Sigmoid colon (tissue), 7 donors: ENCODE measurements around the gene FBF1. TPM values are rescaled to one million over a fixed set of nuclear protein-coding genes. Genes with fewer than 3 reads are reported as not detected.
A peak's percentile ranks its signal among the peaks of the same experiment; 100 is the strongest.

Source experiments
- DNase-seq: peaks from one replicate; pipeline ENCODE4 v3.0.0-alpha.2; 2019
- H3K27ac ChIP-seq, 4 donors: fragments of 200-600 bp; sonication (generic); one replicate each; pipeline ENCODE4 v1.5.1; 2016 to 2019; ENCODE audit warnings: mild to moderate bottlenecking in 1 of 4
- H3K27me3 ChIP-seq, 3 donors: fragments of 200-600 bp; sonication (generic); one replicate each; pipeline ENCODE4 v1.5.1; 2019; ENCODE audit warnings: mild to moderate bottlenecking in 1 of 3
- H3K36me3 ChIP-seq, 4 donors: fragments of 200-600 bp; sonication (generic); one replicate each; pipeline ENCODE4 v1.5.1; 2016 to 2019
- H3K4me1 ChIP-seq, 4 donors: fragments of 200-600 bp; sonication (generic); one replicate each; pipeline ENCODE4 v1.5.1; 2017 to 2019
- H3K4me3 ChIP-seq, 4 donors: fragments of 200-600 bp; sonication (generic); one replicate each; pipeline ENCODE4 v1.5.1; 2017 to 2019; ENCODE audit warnings: mild to moderate bottlenecking in 2 of 4, moderate library complexity in 1 of 4
- H3K9me3 ChIP-seq, 4 donors: fragments of 200-600 bp in 3 of 4; sonication (generic) in 3 of 4; one replicate each; pipeline versions ENCODE4 v1.5.1 to v1.6.1; 2013 to 2019
- EP300 ChIP-seq, 4 donors: sonication (generic); formaldehyde crosslinking; IDR thresholded peaks; one replicate each; pipeline ENCODE4 v1.6.1; 2017; ENCODE audit warnings: antibody characterized with exemption in 4 of 4
- POLR2A ChIP-seq, 2 donors: fragments of 450-650 bp; IDR thresholded peaks; one replicate each; pipeline ENCODE4 v1.6.1; 2016; ENCODE audit warnings: antibody characterized with exemption in 2 of 2, mild to moderate bottlenecking in 2 of 2, moderate library complexity in 2 of 2
- POLR2AphosphoS5 ChIP-seq, 4 donors: sonication (generic); formaldehyde crosslinking; IDR thresholded peaks; one replicate each; pipeline ENCODE4 v1.6.1; 2017; ENCODE audit warnings: antibody characterized with exemption in 4 of 4
- WGBS, 2 donors: extraction: QIAGEN DNeasy Blood & Tissue Kit; methylation state at CpG; one replicate each; pipeline ENCODE4 v1.1.7; 2013; 5-methylcytosine and 5-hydroxymethylcytosine counted together
- intact Hi-C: fragments of 100-400 bp; cut with DNase I; formaldehyde crosslinking; loops from one replicate; pipeline ENCODE4 v1.15.1; 2023
- polyA plus RNA-seq, 3 donors: library from polyadenylated mRNA; stranded (reverse); fragments of 200-250 nt; gene quantifications; one replicate each; pipeline ENCODE4 v1.2.3, GENCODE V29; 2013
- total RNA-seq, 4 donors: library from RNA; depleted of rRNA; stranded (reverse); fragments of >200 nt; gene quantifications; one replicate each; pipeline ENCODE4 v1.1.0, GENCODE V29; 2016
- TF ChIP-seq, protein P1 (sequence below), 4 experiments: fragments of 450-650 bp in 3 of 4; fragments of 200-600 bp in 1 of 4; IDR thresholded peaks; one replicate each; pipeline ENCODE4 v1.5.1; 2016 to 2019; ENCODE audit warnings: antibody characterized with exemption in 4 of 4, mild to moderate bottlenecking in 3 of 4, moderate library complexity in 2 of 4
- donor health status: healthy with polysubstance abuse.
- donor health status: Bipolar disorder and iron deficiency.
- donor health status: healthy.

FBF1 gene, protein sequence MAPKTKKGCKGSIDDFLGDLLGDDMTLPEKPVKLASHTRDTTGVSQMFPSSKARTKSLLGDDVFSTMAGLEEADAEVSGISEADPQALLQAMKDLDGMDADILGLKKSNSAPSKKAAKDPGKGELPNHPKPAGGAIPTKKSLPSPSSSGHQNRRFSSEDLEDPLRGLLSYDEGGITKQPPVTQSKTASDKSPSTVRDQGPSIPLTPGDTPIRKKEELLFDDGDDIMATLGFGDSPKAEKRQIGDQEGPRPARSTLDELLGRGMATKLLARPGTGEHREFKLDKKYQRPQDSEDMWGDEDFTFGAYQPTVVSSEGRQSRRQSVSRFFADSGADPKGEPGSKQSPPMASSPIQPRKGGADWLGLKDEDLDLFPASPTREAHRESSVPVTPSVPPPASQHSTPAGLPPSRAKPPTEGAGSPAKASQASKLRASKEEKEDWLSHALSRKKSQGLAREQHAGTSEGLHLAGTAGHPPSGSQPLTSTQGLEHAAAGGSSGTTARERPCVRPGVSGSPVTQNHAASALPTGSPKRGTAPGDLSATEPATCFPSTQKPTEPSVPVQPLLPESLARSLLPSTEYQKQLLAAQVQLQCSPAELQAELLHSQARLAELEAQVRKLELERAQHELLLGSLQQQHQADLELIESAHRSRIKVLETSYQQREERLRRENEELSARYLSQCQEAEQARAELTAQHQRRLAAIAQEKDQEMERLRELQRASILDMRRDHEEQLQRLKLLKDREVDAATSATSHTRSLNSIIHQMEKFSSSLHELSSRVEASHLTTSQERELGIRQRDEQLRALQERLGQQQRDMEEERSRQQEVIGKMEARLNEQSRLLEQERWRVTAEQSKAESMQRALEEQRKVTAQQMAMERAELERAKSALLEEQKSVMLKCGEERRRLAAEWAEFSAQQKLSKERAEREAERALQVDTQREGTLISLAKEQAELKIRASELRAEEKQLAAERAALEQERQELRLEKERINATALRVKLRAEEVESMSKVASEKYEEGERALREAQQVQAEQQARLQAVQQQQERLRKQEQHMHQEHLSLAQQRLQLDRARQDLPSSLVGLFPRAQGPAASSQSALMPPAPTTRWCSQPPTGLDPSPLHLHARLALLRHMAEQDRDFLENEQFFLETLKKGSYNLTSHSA
- 10 to 100 TPM in 1 of 4 donors, 1 to 10 TPM in 3; 4.4 to 16.6 (median 6.3) TPM for total RNA-seq
- 1 to 10 TPM; 1.2 to 9.0 (median 2.5) TPM for polyA plus RNA-seq

DNA sequence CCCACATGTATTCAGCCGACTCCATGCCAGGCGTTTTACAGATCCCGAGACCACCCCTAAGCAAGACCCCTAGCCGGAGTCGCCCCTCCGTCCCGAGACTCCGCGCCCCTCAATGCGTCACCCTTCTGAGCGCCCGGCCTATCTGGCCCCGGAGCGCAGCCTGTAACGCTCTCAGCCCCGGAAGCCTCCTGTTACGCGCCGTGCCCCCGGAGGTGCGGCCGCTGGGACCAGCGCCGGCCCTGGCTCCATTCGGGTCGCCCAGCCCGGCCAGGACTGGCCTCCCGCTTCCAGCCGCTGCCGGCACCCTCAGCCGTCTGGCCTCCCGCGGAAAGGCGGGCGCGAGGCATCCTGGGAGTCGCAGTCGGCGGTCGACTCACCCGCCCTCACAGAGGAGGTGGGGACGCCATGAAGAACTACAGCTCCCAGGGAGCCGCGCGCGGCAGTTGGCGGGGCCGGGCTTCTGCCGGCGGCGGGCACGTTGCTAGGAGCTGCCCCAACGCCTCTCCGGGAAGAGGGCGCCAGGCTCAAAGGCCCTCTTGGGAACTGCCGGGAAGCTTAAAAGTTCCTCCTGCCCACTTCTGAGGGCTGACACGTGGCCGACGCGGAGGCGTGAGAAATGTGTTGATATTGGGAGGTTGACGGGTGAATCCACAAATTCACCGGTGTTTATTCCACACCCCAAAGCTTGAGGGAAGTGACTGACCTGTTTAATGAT lies at the start of gene FBF1:
TSS of gene FBF1 (minus strand) at position 316 of the 715 bp plus-strand sequence. CDS start 2,893 bp downstream, outside the sequence.
- H3K27ac ChIP-seq = peak within 1 kb of the TSS; percentile 67 to 83 (median 80)
- peaks cover 0 to 15% (median 14%) of the 10 kb centered on the region in 4 donors for H3K4me1 ChIP-seq
- peak; percentile 96 for DNase-seq
- no peaks in the 10 kb centered on the region for H3K27me3 ChIP-seq
- TF ChIP-seq EP300 (IDR thresholded peaks at IDR 0.05) (no peak), POLR2AphosphoS5 (IDR thresholded peaks at IDR 0.05) (peak; percentile 79 to 91 (median 88)), POLR2A (IDR thresholded peaks at IDR 0.05) (peak; percentile 58 to 72)
- TF ChIP-seq, protein P1, sequence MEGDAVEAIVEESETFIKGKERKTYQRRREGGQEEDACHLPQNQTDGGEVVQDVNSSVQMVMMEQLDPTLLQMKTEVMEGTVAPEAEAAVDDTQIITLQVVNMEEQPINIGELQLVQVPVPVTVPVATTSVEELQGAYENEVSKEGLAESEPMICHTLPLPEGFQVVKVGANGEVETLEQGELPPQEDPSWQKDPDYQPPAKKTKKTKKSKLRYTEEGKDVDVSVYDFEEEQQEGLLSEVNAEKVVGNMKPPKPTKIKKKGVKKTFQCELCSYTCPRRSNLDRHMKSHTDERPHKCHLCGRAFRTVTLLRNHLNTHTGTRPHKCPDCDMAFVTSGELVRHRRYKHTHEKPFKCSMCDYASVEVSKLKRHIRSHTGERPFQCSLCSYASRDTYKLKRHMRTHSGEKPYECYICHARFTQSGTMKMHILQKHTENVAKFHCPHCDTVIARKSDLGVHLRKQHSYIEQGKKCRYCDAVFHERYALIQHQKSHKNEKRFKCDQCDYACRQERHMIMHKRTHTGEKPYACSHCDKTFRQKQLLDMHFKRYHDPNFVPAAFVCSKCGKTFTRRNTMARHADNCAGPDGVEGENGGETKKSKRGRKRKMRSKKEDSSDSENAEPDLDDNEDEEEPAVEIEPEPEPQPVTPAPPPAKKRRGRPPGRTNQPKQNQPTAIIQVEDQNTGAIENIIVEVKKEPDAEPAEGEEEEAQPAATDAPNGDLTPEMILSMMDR (IDR thresholded peaks at IDR 0.05) = no peak
- H3K4me3 ChIP-seq = peak within 1 kb of the TSS; percentile 50 to 96 (median 77)
- no peaks in the 10 kb centered on the region for H3K9me3 ChIP-seq
- 0% methylated on average over 63 of the region's 63 CpGs for WGBS, 2 donors
- H3K36me3 ChIP-seq = peaks cover 0 to 15% (median 2%) of the 10 kb centered on the region in 4 donors
- intact Hi-C loops = loop anchor here (2.0 kb wide), 1 partner anchor 36 kb away; the partner anchor contains the start of gene MRPL38

DNA sequence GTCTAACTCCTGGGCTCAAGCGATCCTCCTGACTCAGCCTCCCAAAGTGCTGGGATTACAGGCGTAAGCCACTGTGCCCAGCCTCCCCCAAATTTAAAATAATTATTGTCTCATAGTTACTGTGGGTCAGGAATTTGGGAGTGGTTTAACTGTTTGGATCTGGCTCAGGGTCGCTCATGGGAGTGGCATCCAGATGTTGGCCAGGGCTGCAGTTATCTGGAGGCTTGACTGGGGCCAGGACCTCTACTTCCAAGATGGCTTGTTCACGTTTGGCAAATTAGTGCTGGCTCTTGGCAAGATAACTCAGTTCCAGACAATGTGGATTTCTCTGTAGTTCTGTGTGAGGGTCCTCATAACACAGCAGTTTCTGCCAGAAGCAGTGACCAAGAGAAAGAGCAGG lies 46.2 kb upstream of the FBF1 start:
- no peaks in the 10 kb centered on the region for H3K4me1 ChIP-seq
- WGBS, 2 donors = 79 to 84% methylated on average over 4 of the region's 4 CpGs
- DNase-seq = no peak
- H3K36me3 ChIP-seq = peaks cover 0 to 9% (median 0%) of the 10 kb centered on the region in 4 donors
- H3K9me3 ChIP-seq = no peaks in the 10 kb centered on the region
- intact Hi-C loops = no loop called here
- no peak overlapping the region for H3K27ac ChIP-seq
- TF ChIP-seq EP300 (IDR thresholded peaks at IDR 0.05) (no peak), POLR2A (IDR thresholded peaks at IDR 0.05) (no peak)
- no peaks in the 10 kb centered on the region for H3K27me3 ChIP-seq
- no peak overlapping the region for H3K4me3 ChIP-seq

GRCh38 chr17:75985986-75986385 lies 45.1 kb upstream of the FBF1 start:
- intact Hi-C loops = no loop called here
- 94 to 98% methylated on average over 4 of the region's 4 CpGs for WGBS, 2 donors
- H3K4me1 ChIP-seq = no peaks in the 10 kb centered on the region
- TF ChIP-seq POLR2AphosphoS5 (IDR thresholded peaks at IDR 0.05) (no peak), EP300 (IDR thresholded peaks at IDR 0.05) (no peak), POLR2A (IDR thresholded peaks at IDR 0.05) (no peak)
- TF ChIP-seq, protein P1 (IDR thresholded peaks at IDR 0.05) = no peak
- H3K36me3 ChIP-seq = no peaks in the 10 kb centered on the region
- H3K27ac ChIP-seq = no peak overlapping the region
- no peak for DNase-seq
- no peak overlapping the region for H3K4me3 ChIP-seq
- no peaks in the 10 kb centered on the region for H3K9me3 ChIP-seq
- H3K27me3 ChIP-seq = no peaks in the 10 kb centered on the region

DNA sequence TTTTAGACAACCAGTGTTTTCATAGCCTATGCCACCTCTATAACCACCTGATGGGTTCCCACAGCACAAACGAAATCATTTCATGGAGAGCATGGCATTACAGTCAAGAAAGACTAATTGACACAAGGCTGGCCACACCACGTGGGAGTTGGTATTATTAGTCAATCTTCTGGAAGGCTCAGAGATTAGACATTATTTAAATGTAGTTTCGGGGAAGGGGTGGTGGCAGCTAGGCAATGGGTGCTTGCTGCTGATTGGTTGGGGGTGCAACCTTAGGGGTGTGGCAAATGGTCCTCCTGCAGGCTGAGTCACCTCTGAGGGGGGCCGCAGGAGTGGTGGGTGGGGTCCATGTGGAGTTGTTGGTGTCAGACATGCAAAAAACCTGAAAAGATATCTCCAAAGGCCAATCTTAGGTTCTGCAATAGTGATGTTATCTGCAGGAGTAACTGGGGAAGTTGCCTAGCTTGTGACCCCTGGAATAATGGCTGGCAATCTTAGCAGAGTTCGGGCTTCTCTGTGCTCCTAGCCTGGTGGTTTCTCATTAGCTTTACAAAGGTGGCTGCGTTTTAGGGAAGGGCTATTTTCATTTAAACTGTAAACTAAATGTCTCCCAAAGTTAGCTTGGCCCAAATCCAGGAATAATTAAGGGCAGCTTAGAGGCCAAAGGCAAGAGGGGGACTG lies 42.8 kb upstream of the FBF1 start:
- WGBS, 2 donors = 44 to 74% methylated on average over 6 of the region's 6 CpGs
- Histone ChIP-seq H3K4me1 (peaks cover 0 to 10% (median 6%) of the 10 kb centered on the region in 4 donors), H3K27ac (no peak overlapping the region), H3K9me3 (no peaks in the 10 kb centered on the region), H3K36me3 (no peaks in the 10 kb centered on the region), H3K4me3 (no peak overlapping the region), H3K27me3 (no peaks in the 10 kb centered on the region)
- TF ChIP-seq, protein P1 (IDR thresholded peaks at IDR 0.05) = no peak
- TF ChIP-seq POLR2A (IDR thresholded peaks at IDR 0.05) = no peak
- TF ChIP-seq POLR2AphosphoS5 (IDR thresholded peaks at IDR 0.05) = no peak
- TF ChIP-seq EP300 (IDR thresholded peaks at IDR 0.05) = no peak
- intact Hi-C loops = no loop called here
- no peak for DNase-seq
